Spleen (tissue), 7 donors: ENCODE results near the gene TBC1D10B.

ENCODE experiments used
- POLR2A ChIP-seq, 3 donors: fragments of 450-650 bp; IDR thresholded peaks; one replicate each; pipeline ENCODE4 v1.5.1; 2017; ENCODE audit warnings: antibody characterized with exemption in 3 of 3, mild to moderate bottlenecking in 1 of 3
- TF ChIP-seq, protein P1 (sequence below), 11 experiments: fragments of 200-600 bp in 7 of 11; fragments of 450-650 bp in 4 of 11; sonication (generic) in 4 of 11; IDR thresholded peaks in 8 of 11; conservative IDR thresholded peaks in 3 of 11; 1 replicate in 7 of 11; 2 replicates in 4 of 11; pipeline versions ENCODE4 v1.4.0 to v1.8.0; 2016 to 2021; ENCODE audit warnings: antibody characterized with exemption in 11 of 11, inconsistent platforms in 4 of 11, mild to moderate bottlenecking in 1 of 11
- donor health status: DM: no; HTN: no; CAD: no; lungs with moderate emphysema.
- donor health status: DM: no; HTN: no; CAD: no.
- donor health status: DM: no; HTN: no; CAD: no.

DNA sequence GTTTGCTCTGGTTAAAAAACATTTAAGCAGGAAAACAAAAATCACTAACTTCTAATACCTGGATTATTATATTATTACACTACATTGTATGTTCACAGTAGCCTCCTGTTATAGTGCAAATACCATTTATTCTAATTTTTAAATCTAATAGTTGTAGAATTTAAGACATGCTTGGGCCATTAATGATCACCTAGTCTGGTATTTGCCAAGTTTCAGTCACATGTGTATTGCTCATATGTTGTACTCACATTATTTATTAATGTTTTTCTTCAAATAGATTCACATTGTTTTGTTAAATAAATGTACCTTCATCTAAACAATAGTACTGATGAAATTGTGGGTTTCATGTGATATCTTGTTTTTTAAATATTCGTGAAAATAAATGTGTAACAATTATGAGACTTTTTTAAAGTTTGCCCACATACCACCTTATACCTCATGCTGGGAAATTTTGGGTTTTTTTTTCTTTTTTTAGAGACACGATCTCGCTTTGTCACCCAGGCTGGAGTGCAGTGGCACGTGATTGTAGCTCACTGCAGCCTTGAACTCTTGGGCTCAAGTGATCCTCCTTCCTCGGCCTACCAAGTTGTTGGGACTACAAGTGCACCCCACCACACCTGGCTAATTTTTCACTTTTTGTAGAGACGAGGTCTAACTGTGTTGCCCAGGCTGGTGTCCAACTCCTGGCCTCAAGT is 43.0 kb upstream of the TBC1D10B start:
- TF ChIP-seq, protein P1, sequence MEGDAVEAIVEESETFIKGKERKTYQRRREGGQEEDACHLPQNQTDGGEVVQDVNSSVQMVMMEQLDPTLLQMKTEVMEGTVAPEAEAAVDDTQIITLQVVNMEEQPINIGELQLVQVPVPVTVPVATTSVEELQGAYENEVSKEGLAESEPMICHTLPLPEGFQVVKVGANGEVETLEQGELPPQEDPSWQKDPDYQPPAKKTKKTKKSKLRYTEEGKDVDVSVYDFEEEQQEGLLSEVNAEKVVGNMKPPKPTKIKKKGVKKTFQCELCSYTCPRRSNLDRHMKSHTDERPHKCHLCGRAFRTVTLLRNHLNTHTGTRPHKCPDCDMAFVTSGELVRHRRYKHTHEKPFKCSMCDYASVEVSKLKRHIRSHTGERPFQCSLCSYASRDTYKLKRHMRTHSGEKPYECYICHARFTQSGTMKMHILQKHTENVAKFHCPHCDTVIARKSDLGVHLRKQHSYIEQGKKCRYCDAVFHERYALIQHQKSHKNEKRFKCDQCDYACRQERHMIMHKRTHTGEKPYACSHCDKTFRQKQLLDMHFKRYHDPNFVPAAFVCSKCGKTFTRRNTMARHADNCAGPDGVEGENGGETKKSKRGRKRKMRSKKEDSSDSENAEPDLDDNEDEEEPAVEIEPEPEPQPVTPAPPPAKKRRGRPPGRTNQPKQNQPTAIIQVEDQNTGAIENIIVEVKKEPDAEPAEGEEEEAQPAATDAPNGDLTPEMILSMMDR (IDR thresholded peaks at IDR 0.05 in 8 of 11, conservative IDR thresholded peaks at IDR 0.05 in 3 of 11): no peak
- TF ChIP-seq POLR2A (IDR thresholded peaks at IDR 0.05): no peak
